Effector memory CD4-positive, alpha-beta T cell (primary cell): ENCODE results near the gene C2orf68.
A peak's percentile ranks its signal among the peaks of the same experiment; 100 is the strongest.
"Not testable (repeated sequence)": the region's sequence is repeated elsewhere in the genome, so short reads cannot be mapped to it uniquely, and the experiment has no call there.

Source experiments
- DNase-seq, 3 donors: peaks; one replicate each; pipeline ENCODE4 v3.0.0-alpha.2; 2020
- H3K27ac ChIP-seq: 2 replicates; pipeline ENCODE4 v1.7.0; 2013; ENCODE audit warnings: mild to moderate bottlenecking, low read length, moderate library complexity; ENCODE audit not compliant: insufficient read depth, poor library complexity, severe bottlenecking
- H3K27me3 ChIP-seq: replicated peaks from 2 replicates; pipeline ENCODE4 v1.7.0; 2013; ENCODE audit warnings: mild to moderate bottlenecking, low read length; ENCODE audit not compliant: insufficient read depth, control insufficient read depth, poor library complexity, severe bottlenecking
- H3K36me3 ChIP-seq: 2 replicates; pipeline ENCODE4 v1.7.0; 2013; ENCODE audit warnings: mild to moderate bottlenecking, low read length, moderate library complexity; ENCODE audit not compliant: control insufficient read depth, insufficient read depth
- H3K4me1 ChIP-seq: 2 replicates; pipeline ENCODE4 v1.7.0; 2013; ENCODE audit warnings: low read length, mild to moderate bottlenecking; ENCODE audit not compliant: control insufficient read depth, insufficient read depth, poor library complexity, severe bottlenecking
- H3K4me3 ChIP-seq: 2 replicates; pipeline ENCODE4 v1.7.0; 2013; ENCODE audit warnings: low read length, low read depth, mild to moderate bottlenecking; ENCODE audit not compliant: insufficient read depth, poor library complexity, severe bottlenecking
- H3K9me3 ChIP-seq: 2 replicates; pipeline ENCODE4 v1.7.0; 2013; ENCODE audit warnings: mild to moderate bottlenecking, low read length, moderate library complexity; ENCODE audit not compliant: control insufficient read depth

C2orf68 gene

GRCh38 chr2:85566265-85566664 is 45.6 kb downstream of the C2orf68 start:
- no peak for DNase-seq
- Histone ChIP-seq H3K9me3 (no peaks in the 10 kb centered on the region), H3K4me1 (no peaks in the 10 kb centered on the region), H3K36me3 (no peaks in the 10 kb centered on the region), H3K27ac (no peak overlapping the region), H3K4me3 (no peak overlapping the region), H3K27me3 (no peaks in the 10 kb centered on the region)

GRCh38 chr2:85564144-85564563 is 47.7 kb downstream of the C2orf68 start:
- no peaks in the 10 kb centered on the region for H3K27me3 ChIP-seq
- no peaks in the 10 kb centered on the region for H3K9me3 ChIP-seq
- H3K27ac ChIP-seq: no peak overlapping the region
- no peak for DNase-seq
- peaks cover 10% of the 10 kb centered on the region for H3K4me1 ChIP-seq
- no peak overlapping the region for H3K4me3 ChIP-seq
- H3K36me3 ChIP-seq: no peaks in the 10 kb centered on the region

DNA sequence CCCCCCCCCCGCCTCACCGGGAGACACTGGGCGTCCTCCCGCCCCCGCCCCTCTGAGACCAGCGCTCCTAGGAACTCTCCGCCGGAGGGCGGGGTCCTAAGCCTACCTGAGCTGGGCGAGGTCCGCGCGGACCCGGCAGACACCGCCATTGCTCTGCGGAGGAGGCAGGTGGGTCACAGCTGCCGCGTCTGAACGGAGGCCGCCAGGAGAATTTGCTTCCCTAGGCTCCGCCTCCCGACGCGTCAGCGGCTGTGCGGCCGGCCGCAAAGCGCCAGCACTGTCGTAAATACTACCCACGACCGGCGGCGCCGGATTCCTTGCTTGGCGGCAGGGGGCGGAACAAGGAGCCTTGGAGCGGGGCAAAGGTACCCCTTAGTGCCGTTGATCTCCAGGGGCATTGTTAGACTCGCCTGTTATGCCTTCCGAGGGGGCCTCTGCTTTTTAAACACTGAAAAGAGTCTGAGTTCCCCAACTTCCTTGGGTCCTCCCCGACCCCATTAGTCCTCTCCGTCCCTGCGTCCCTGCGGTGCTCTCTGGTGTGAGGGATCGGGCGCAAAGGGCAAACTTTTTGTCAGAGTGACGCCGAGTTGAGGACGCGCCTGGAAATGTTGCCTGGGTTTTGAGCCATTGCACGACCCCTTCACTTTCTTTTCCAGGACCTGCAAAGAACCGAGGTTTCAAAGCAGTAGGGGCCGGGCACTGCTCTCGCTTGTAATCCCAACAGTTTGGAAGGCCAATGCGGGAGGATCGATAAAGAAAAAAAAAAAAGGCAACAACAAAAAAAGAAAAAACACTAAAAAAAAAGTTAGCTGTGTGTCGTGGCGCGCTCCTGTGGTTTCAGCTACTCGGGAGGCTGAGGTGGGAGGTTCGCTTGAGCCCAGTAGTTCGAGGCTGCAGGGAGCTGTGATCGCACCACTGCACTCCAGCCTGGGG is 50.3 kb downstream of the C2orf68 start, which contains the start of gene GGCX:
GGCX (minus strand) TSS at position 214 of the 933 bp plus-strand sequence; CDS start at position 149, 65 bp downstream.
- Histone ChIP-seq H3K27ac (peak within 1 kb of the TSS; percentile 79), H3K9me3 (no peaks in the 10 kb centered on the region), H3K4me3 (peak within 1 kb of the TSS; percentile 90), H3K4me1 (peaks cover 10% of the 10 kb centered on the region), H3K27me3 (no peaks in the 10 kb centered on the region), H3K36me3 (peaks cover 10% of the 10 kb centered on the region)
- DNase-seq: peak; percentile 87 to 92 (median 91)

DNA sequence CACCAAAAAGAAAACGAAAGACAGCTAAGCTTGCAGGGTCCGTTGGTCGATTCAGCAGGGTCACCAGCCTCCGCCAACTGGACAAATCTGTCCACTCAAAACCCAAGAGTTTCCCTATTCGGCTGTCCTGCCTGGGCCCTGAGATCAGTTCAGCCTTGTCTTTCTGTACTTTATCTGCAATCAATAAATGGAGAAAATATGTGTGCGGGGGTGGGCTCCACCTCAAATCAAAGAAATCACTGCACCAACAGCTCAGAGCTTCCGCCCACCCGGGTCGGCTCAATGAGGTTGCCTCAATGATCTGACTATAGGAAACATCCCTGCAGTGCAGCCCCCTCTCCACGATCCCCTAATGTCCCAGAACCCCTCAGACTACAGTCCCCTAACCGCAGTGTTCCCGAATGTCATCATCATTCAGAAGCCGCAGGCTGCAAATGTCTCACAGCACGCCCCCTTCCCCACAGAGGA is 51.0 kb downstream of the C2orf68 start:
- Histone ChIP-seq H3K27ac (peak overlapping the region; percentile 79), H3K27me3 (no peaks in the 10 kb centered on the region), H3K36me3 (peaks cover 12% of the 10 kb centered on the region), H3K4me3 (peak overlapping the region; percentile 90), H3K9me3 (no peaks in the 10 kb centered on the region), H3K4me1 (peaks cover 10% of the 10 kb centered on the region)
- no peak for DNase-seq

DNA sequence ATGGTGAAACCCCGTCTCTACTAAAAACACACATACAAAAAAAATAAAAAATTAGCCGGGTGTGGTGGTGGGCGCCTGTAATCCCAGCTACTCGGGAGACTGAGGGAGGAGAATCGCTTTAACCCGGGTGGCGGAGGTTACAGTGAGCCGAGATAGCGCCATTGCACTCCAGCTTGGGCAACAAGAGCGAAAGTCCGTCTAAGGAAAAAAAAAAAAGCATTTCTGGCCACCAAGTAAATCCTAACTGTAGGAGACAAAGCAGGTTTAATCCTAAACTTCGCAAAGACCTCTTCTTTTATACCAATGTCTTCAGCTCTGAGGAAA is 51.5 kb downstream of the C2orf68 start:
- H3K9me3 ChIP-seq, DNase-seq, H3K27me3 ChIP-seq, H3K4me1 ChIP-seq: not testable (repeated sequence)
- H3K36me3 ChIP-seq: peaks cover 17% of the 10 kb centered on the region
- peak overlapping the region; percentile 90 for H3K4me3 ChIP-seq
- H3K27ac ChIP-seq: peak overlapping the region; percentile 79

GRCh38 chr2:85558160-85558559 is 53.7 kb downstream of the C2orf68 start:
- no peak for DNase-seq
- Histone ChIP-seq H3K9me3 (no peaks in the 10 kb centered on the region), H3K4me3 (no peak overlapping the region), H3K27me3 (no peaks in the 10 kb centered on the region), H3K27ac (no peak overlapping the region), H3K4me1 (peaks cover 10% of the 10 kb centered on the region), H3K36me3 (peaks cover 38% of the 10 kb centered on the region)

GRCh38 chr2:85557130-85557529 is 54.7 kb downstream of the C2orf68 start:
- Histone ChIP-seq H3K27ac (no peak overlapping the region), H3K9me3 (no peaks in the 10 kb centered on the region), H3K4me3 (no peak overlapping the region), H3K4me1 (peaks cover 10% of the 10 kb centered on the region), H3K36me3 (peaks cover 44% of the 10 kb centered on the region), H3K27me3 (no peaks in the 10 kb centered on the region)
- DNase-seq: no peak
